Prostate gland (tissue), 2 donors: ENCODE results near the gene NTRK2.

Experiments
- POLR2A ChIP-seq: fragments of 450-650 bp; IDR thresholded peaks from one replicate; pipeline ENCODE4 v1.6.1; 2016; ENCODE audit warnings: antibody characterized with exemption, mild to moderate bottlenecking
- POLR2AphosphoS5 ChIP-seq: sonication (generic); formaldehyde crosslinking; IDR thresholded peaks from one replicate; pipeline ENCODE4 v1.6.1; 2017; ENCODE audit warnings: antibody characterized with exemption
- TF ChIP-seq, protein P1 (sequence below), 4 experiments: fragments of 200-600 bp in 2 of 4; fragments of 450-650 bp in 2 of 4; sonication (generic) in 2 of 4; IDR thresholded peaks; 1 replicate in 3 of 4; 2 replicates in 1 of 4; pipeline ENCODE4 v1.5.1; 2016 to 2019; ENCODE audit warnings: antibody characterized with exemption in 4 of 4, mild to moderate bottlenecking in 2 of 4, moderate library complexity in 2 of 4

GRCh38 chr9:84857211-84857610, 187.7 kb downstream of the NTRK2 start:
- TF ChIP-seq, protein P1, sequence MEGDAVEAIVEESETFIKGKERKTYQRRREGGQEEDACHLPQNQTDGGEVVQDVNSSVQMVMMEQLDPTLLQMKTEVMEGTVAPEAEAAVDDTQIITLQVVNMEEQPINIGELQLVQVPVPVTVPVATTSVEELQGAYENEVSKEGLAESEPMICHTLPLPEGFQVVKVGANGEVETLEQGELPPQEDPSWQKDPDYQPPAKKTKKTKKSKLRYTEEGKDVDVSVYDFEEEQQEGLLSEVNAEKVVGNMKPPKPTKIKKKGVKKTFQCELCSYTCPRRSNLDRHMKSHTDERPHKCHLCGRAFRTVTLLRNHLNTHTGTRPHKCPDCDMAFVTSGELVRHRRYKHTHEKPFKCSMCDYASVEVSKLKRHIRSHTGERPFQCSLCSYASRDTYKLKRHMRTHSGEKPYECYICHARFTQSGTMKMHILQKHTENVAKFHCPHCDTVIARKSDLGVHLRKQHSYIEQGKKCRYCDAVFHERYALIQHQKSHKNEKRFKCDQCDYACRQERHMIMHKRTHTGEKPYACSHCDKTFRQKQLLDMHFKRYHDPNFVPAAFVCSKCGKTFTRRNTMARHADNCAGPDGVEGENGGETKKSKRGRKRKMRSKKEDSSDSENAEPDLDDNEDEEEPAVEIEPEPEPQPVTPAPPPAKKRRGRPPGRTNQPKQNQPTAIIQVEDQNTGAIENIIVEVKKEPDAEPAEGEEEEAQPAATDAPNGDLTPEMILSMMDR (IDR thresholded peaks at IDR 0.05): no peak
- TF ChIP-seq POLR2A (no peak), POLR2AphosphoS5 (no peak)
